D721Med (cell line): ENCODE measurements around the gene PTPRG.

Experiments used
- DNase-seq: peaks from one replicate; pipeline ENCODE4 v3.0.0; 2011; ENCODE audit warnings: low spot score; ENCODE audit not compliant: insufficient read length
- FAIRE-seq: peaks from 2 replicates; lab custom pipeline; 2011; peaks lifted over from hg19 to GRCh38; lab: Jason Lieb, UNC
- TF ChIP-seq, protein P1 (sequence below): IDR thresholded peaks from 2 replicates; pipeline ENCODE4 v1.5.1; 2012; ENCODE audit warnings: mild to moderate bottlenecking, control low read depth; ENCODE audit not compliant: insufficient read depth; ENCODE audit errors: missing control alignments

PTPRG gene

DNA sequence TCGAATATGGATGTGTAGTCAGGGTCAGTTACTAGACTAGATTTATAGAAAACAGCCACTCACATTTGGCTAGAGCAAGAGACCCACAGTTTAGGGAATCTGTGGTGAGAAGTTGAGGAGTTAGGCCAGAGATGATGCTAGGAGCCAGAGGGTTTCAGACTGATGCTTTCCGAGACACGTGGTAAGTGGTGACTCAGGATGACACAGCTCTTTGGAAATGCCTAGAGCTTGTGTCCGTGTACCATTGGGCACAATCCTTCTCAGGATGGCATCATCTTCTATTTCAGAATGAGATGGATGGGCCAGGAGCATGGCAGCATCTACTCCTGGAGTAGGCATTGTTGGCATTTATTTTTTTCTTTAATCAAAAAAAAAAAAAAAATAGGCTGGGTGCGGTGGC lies 28.5 kb downstream of the PTPRG start:
- FAIRE-seq, result no peak
- TF ChIP-seq, protein P1, sequence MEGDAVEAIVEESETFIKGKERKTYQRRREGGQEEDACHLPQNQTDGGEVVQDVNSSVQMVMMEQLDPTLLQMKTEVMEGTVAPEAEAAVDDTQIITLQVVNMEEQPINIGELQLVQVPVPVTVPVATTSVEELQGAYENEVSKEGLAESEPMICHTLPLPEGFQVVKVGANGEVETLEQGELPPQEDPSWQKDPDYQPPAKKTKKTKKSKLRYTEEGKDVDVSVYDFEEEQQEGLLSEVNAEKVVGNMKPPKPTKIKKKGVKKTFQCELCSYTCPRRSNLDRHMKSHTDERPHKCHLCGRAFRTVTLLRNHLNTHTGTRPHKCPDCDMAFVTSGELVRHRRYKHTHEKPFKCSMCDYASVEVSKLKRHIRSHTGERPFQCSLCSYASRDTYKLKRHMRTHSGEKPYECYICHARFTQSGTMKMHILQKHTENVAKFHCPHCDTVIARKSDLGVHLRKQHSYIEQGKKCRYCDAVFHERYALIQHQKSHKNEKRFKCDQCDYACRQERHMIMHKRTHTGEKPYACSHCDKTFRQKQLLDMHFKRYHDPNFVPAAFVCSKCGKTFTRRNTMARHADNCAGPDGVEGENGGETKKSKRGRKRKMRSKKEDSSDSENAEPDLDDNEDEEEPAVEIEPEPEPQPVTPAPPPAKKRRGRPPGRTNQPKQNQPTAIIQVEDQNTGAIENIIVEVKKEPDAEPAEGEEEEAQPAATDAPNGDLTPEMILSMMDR, result no peak

DNA sequence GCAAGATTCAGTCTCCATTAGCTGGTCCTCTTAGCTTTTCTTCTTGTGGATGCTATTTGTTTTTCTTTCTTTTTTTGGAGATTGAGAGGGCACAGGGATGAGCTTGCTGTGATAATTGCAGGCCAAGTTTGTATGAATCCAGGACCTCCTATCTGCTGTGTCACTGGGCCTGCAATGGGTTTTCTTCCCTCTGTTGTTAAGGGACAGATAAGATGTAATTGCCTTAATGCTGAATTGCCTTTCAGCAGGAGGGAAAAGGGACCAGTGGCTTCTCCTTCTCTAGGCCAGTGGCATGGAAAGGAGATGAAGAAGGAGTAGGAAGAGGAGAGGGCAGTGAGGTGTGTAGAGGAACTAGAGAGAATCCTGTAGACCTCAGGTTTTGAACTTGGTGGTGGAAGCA lies 29.9 kb downstream of the PTPRG start:
- DNase-seq (no peak), FAIRE-seq (no peak)
- TF ChIP-seq, protein P1, result no peak

More for the DNA sequence above, 28.5 kb downstream of the PTPRG start:
- DNase-seq, result no peak

DNA sequence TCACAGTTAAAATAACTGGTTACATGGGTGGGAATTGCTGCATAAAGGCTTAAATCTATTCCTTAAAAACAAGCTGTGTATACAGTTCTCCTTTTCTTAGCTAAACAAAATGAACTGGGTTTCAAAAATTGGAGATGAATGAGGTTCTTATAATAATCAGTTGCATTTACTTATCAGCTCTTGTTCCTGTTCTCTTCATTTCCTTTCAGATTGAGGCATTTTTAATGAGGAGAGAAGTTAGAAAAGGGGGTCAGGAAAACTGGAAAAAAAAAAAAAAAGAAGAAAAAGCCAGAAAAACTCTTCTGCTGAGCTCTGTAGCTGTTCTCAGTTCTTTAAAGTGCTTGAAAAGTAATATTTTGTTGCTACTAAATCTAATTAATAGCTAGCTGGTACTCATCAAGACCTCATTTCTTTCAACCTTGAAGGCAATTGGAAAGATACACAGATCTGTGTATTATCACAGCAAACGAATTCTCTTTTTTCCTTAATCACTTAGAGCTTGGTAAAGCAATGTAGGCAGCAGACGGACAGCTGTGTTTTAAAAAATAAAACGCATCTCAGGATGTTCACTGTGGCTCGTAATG lies 32.2 kb downstream of the PTPRG start:
- DNase-seq, result no peak
- TF ChIP-seq, protein P1, result no peak
- no peak for FAIRE-seq

DNA sequence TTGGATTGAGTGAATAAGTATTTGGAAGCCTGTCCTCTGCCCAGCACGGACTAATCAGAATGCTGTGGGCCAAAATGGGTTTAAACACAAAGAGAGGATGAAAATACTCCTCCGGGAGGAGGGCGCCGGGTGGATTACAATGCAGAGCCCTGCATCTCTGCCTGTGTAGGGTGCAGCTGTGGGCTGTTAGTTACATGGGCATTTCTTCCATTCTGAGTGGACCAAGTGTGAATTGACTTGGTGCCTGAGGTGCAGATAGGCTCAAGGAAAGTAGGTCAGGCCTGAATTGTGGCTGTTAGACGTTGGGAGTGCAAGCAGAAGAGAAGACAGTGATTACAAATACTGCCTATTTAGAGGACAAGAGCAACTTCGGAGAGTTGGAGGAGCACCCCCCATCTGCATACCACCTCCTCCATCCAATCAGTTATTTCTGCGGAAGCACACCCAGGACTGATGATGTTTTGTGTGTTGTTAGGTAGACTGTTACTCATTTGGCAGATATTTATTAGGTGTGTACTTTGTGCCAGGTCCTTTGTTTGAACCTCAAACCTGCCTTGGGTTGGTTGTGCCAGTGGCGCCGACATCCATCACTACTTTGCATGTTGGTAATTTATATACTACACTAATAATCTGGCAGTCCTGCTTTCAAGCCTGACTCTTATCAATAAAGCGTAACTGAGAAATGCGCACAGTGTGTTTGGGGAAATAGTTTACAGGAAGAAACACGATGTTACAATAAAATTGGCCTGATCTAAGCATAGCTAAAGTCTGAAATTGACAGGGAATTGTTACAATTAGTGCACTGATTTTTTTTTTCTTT lies 33.0 kb downstream of the PTPRG start:
- TF ChIP-seq, protein P1, result no peak
- DNase-seq (no peak), FAIRE-seq (no peak)

DNA sequence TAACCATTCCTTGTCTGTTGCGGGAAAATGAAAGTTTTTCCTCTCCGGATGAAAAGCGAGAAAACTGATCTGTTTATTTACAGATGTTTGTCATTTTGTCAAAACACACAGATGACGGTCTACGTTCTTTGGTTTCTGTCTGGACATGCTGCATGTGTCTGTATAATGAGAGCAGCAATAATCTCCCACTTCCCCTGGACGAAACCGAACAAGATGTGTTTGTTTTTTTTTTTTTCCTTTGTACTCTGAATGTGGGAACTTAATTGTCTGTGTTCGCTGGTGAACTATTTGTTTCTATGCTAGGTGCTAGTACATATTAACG lies 33.6 kb downstream of the PTPRG start:
- TF ChIP-seq, protein P1, result no peak
- DNase-seq, result no peak

DNA sequence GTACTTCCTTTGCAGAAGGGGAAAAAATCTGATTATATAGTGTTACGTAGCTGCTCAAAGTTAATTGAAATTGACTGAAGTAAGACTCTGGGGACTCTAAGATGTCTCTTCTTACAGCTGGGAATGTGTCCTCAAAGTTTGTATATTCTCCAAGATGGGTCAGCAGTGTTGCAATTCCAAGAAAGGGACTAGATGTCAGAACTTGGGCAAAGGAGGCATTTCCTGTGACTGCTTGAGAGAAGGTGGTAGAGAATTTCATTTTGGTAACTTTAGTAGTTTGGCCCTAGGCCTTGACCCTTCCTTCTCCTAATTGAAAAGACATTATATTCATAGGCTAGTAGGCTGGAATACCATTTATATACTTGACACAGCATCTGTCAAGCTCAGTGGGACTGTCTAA lies 33.9 kb downstream of the PTPRG start:
- TF ChIP-seq, protein P1, result no peak
- FAIRE-seq, result no peak
- no peak for DNase-seq

More for the DNA sequence above, 33.6 kb downstream of the PTPRG start:
- FAIRE-seq, result no peak

DNA sequence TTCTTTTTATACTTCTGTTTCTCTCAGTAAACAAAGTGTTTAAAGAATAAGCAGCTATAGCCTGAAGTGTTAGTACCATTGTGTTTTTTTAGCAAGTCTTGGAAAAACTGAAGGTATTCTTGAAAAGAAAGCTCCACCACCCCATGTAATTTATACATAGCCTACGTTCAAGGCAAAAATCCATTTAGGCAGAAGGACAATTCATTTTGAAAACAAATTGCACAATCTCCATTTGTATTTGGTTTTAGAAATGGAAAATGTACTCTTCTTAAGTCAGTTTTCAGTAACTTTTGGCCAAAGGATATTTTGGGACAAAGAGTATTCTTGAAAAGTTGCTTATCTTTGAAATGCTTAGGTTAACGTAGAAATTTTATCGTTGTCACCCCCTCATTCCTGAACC lies 34.5 kb downstream of the PTPRG start:
- FAIRE-seq (no peak), DNase-seq (no peak)
- TF ChIP-seq, protein P1, result no peak
